Endothelial cell of umbilical vein (primary cell): ENCODE results near the gene GRID2. TPM values are rescaled to one million over a fixed set of nuclear protein-coding genes. Genes with fewer than 3 reads are reported as not detected.

Source experiments
- BruUV-seq: library from RNA; stranded (reverse); fragments of 400-500 nt; replicated peaks from 2 replicates; lab custom pipeline; 2021; lab: Mats Ljungman, UMichigan
- CTCF ChIA-PET: fragments of 300-600, 350-600 bp; sonication (Branson Sonifier 250); formaldehyde crosslinking; loops from one replicate; lab custom pipeline; 2021; ENCODE audit warnings: antibody characterized with exemption, inconsistent platforms; lab: Charles Lee
- POLR2A ChIA-PET: fragments of 300-600, 350-600 bp; sonication (Branson Sonifier 250); formaldehyde crosslinking; loops from one replicate; lab custom pipeline; 2021; ENCODE audit warnings: antibody characterized with exemption, inconsistent platforms; lab: Charles Lee
- DNase-seq: peaks from one replicate; pipeline ENCODE4 v3.0.0-alpha.2; 2011; ENCODE audit warnings: low read depth, low spot score
- FAIRE-seq: peaks from 2 replicates; lab custom pipeline; 2011; peaks lifted over from hg19 to GRCh38; lab: Jason Lieb, UNC
- H2AFZ ChIP-seq: 2 replicates; pipeline ENCODE4 v1.6.0; 2012; ENCODE audit warnings: low read depth, low read length, control low read depth, inconsistent platforms
- H3K27ac ChIP-seq: 2 replicates; pipeline ENCODE4 v1.5.1; 2011; ENCODE audit warnings: low read depth, mild to moderate bottlenecking, control low read depth, low read length, moderate library complexity; ENCODE audit not compliant: insufficient read depth
- H3K27me3 ChIP-seq, 2 experiments: 2 replicates each; pipeline versions ENCODE4 v1.6.0 to v1.6.1; 2011; ENCODE audit warnings: low read length in 2 of 2, mixed read lengths in 1 of 2; ENCODE audit not compliant: control insufficient read depth in 2 of 2, insufficient read depth in 2 of 2
- H3K36me3 ChIP-seq, 2 experiments: 2 replicates in 1 of 2; 3 replicates in 1 of 2; pipeline ENCODE4 v1.5.1; 2011; ENCODE audit warnings: low read length in 2 of 2, mild to moderate bottlenecking in 1 of 2, moderate library complexity in 1 of 2; ENCODE audit not compliant: control insufficient read depth in 2 of 2, insufficient read depth in 2 of 2; ENCODE audit errors: extremely low read depth in 1 of 2
- H3K4me1 ChIP-seq: 3 replicates; pipeline ENCODE4 v1.5.1; 2011; ENCODE audit warnings: mild to moderate bottlenecking, low read length; ENCODE audit not compliant: control insufficient read depth, insufficient read depth; ENCODE audit errors: extremely low read depth
- H3K4me2 ChIP-seq: 2 replicates; pipeline ENCODE4 v1.6.1; 2011; ENCODE audit warnings: low read length, control low read depth, mixed read lengths; ENCODE audit not compliant: insufficient read depth
- H3K4me3 ChIP-seq, 3 experiments: fragments of 200-600 bp in 1 of 3; sonication (generic), shearing (Covaris generic) in 1 of 3; replicated peaks in 1 of 3; 2 replicates each; pipeline ENCODE4 v1.5.1; 2011 to 2016; ENCODE audit warnings: control low read depth in 3 of 3, low read length in 3 of 3, mild to moderate bottlenecking in 2 of 3, inconsistent platforms in 1 of 3, low read depth in 1 of 3, moderate library complexity in 1 of 3; ENCODE audit not compliant: insufficient read depth in 1 of 3
- H3K79me2 ChIP-seq: 2 replicates; pipeline ENCODE4 v1.6.0; 2012; ENCODE audit warnings: low read length, inconsistent platforms; ENCODE audit not compliant: control insufficient read depth, insufficient read depth
- H3K9ac ChIP-seq: replicated peaks from 2 replicates; pipeline ENCODE3; 2011; ENCODE audit warnings: low read length, control low read depth; ENCODE audit not compliant: insufficient read depth; ENCODE audit errors: extremely low read depth
- H3K9me1 ChIP-seq: replicated peaks from 3 replicates; pipeline ENCODE4 v1.6.0; 2011; ENCODE audit warnings: mild to moderate bottlenecking, low read length; ENCODE audit not compliant: control insufficient read depth, insufficient read depth; ENCODE audit errors: extremely low read depth
- H3K9me3 ChIP-seq: replicated peaks from 2 replicates; pipeline ENCODE4 v1.5.1; 2012; ENCODE audit warnings: low read length, inconsistent platforms; ENCODE audit not compliant: control insufficient read depth, insufficient read depth
- H4K20me1 ChIP-seq: replicated peaks from 2 replicates; pipeline ENCODE3; 2011; ENCODE audit warnings: mild to moderate bottlenecking, low read length; ENCODE audit not compliant: control insufficient read depth, insufficient read depth; ENCODE audit errors: extremely low read depth
- EZH2 ChIP-seq: IDR thresholded peaks from 2 replicates; pipeline ENCODE4 v1.6.1; 2012; ENCODE audit warnings: borderline replicate concordance, low read depth, mild to moderate bottlenecking, moderate library complexity, low read length, inconsistent platforms; ENCODE audit not compliant: severe bottlenecking
- FOS ChIP-seq: IDR thresholded peaks from 2 replicates; pipeline ENCODE4 v1.6.1; 2011; ENCODE audit warnings: mild to moderate bottlenecking, low read length, moderate library complexity, borderline replicate concordance; ENCODE audit not compliant: insufficient read depth
- GATA2 ChIP-seq: IDR thresholded peaks from 2 replicates; pipeline ENCODE4 v1.7.0; 2011; ENCODE audit warnings: low read depth, mild to moderate bottlenecking, moderate library complexity, mixed read lengths, low read length; ENCODE audit not compliant: insufficient read length, insufficient read depth
- JUN ChIP-seq: IDR thresholded peaks from 2 replicates; pipeline ENCODE4 v1.6.1; 2011; ENCODE audit warnings: borderline replicate concordance, low read depth; ENCODE audit not compliant: insufficient read length, insufficient read depth
- MYC ChIP-seq: IDR thresholded peaks from one replicate; pipeline ENCODE4 v1.6.1; 2011; ENCODE audit warnings: mild to moderate bottlenecking, low read depth, low read length
- POLR2A ChIP-seq: IDR thresholded peaks from 2 replicates; pipeline ENCODE4 v1.6.1; 2012; ENCODE audit warnings: low read depth, mild to moderate bottlenecking, control low read depth, low read length
- POLR2AphosphoS5 ChIP-seq: IDR thresholded peaks from 2 replicates; pipeline ENCODE4 v1.6.1; 2012; ENCODE audit warnings: low read depth, mild to moderate bottlenecking, control low read depth, low read length, moderate library complexity; ENCODE audit not compliant: insufficient read depth
- dilution Hi-C: fragments of 300-500 bp; cut with MboI; formaldehyde crosslinking; loops from one replicate; pipeline ENCODE4 v1.15.0; 2019; ENCODE audit warnings: low sequenced_read_pairs; ENCODE audit not compliant: extremely low pct_ligation_motif_present
- intact Hi-C: fragments of 100-400 bp; cut with micrococcal nuclease; formaldehyde crosslinking; loops from one replicate; pipeline ENCODE4 v1.10.0; 2022
- polyA plus RNA-seq, 4 experiments: library from polyadenylated mRNA; depleted of rRNA in 3 of 4; stranded (reverse) in 3 of 4; unstranded in 1 of 4; fragments of >200 nt; gene quantifications; 2 replicates each; pipeline versions ENCODE4 v1.2.1 to v1.2.3, GENCODE V29; 2011 to 2012; ENCODE audit warnings: missing spikeins in 1 of 4
- total RNA-seq: library from RNA; stranded (reverse); gene quantifications from 2 replicates; pipeline ENCODE4 v1.2.3, GENCODE V29; 2021
- TF ChIP-seq, protein P1 (sequence below), 2 donors: IDR thresholded peaks; 1 replicate in 1 of 2; 2 replicates in 1 of 2; pipeline ENCODE4 v1.5.1; 2011; ENCODE audit warnings: low read length in 2 of 2, mild to moderate bottlenecking in 2 of 2, moderate library complexity in 2 of 2, control low read depth in 1 of 2, inconsistent platforms in 1 of 2, low read depth in 1 of 2; ENCODE audit not compliant: insufficient read depth in 1 of 2; ENCODE audit errors: extremely low read depth in 1 of 2
- TF ChIP-seq, protein P2 (sequence below): IDR thresholded peaks from 2 replicates; pipeline ENCODE4 v1.6.1; 2011; ENCODE audit not compliant: insufficient read depth, insufficient read length

GRID2 gene
- total and polyA plus RNA-seq, 2 donors (not counting 3 experiments of a cell fraction or from before 2014, with no cell fraction given) = not detected

DNA sequence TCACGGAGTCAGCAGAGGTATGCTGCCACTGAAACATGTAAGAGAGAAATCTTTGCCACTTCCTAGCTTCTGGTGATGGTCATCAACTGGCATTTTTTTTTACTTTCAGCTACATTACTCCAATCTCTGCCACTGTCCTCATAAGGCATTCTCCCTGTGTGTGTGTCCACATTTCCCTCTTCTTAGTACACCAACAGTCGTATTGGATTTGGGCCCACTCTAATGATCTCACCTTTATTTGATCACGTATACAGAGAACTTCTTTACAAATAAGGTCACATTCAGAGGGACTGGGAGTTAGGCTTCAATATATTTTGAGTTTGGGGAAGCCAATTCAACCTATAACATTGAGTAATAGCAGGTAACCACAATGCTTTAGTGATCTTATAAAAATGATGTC, 649.1 kb downstream of the GRID2 start:
- H3K27ac ChIP-seq = no peak overlapping the region
- no peaks in the 10 kb centered on the region for H3K4me1 ChIP-seq
- H3K79me2 ChIP-seq = no peaks in the 10 kb centered on the region
- no peaks in the 10 kb centered on the region for H3K9me1 ChIP-seq
- H4K20me1 ChIP-seq = no peaks in the 10 kb centered on the region
- H2AFZ ChIP-seq = no peak overlapping the region
- POLR2A ChIA-PET = no interaction called here
- H3K9me3 ChIP-seq = no peaks in the 10 kb centered on the region
- BruUV-seq = no TSS peak
- FAIRE-seq (no peak), DNase-seq (no peak)
- no peak for TF ChIP-seq GATA2
- dilution Hi-C loops (no loop called here), intact Hi-C loops (no loop called here)
- H3K27me3 ChIP-seq = no peaks in the 10 kb centered on the region
- no peaks in the 10 kb centered on the region for H3K36me3 ChIP-seq
- H3K4me2 ChIP-seq = no peak overlapping the region
- CTCF ChIA-PET = no interaction called here
- no peak overlapping the region for H3K9ac ChIP-seq
- H3K4me3 ChIP-seq = no peak overlapping the region

DNA sequence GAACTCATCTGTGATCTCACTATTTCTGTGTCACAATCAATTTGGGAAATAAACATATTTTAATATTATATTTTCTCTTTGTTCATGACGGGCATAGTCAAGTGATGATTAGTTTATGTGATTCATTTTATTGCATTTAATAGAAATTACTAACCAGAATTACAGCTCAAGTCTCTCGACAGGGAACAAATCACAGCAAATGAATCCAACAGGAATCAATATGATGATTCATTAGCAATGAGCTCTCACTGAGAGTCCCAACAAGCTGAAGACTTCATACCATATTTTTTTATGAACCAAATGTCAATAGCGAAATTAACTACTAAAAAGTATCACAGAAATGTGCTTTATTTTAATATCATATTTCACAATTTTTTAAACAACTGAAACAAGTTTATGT, 649.7 kb downstream of the GRID2 start:
- POLR2A ChIA-PET = no interaction called here
- intact Hi-C loops = no loop called here
- no peak for FAIRE-seq

More for the DNA sequence above, 649.7 kb downstream of the GRID2 start:
- no peaks in the 10 kb centered on the region for H4K20me1 ChIP-seq
- CTCF ChIA-PET = no interaction called here
- H3K9me1 ChIP-seq = no peaks in the 10 kb centered on the region
- H3K9ac ChIP-seq = no peak overlapping the region
- H3K79me2 ChIP-seq = no peaks in the 10 kb centered on the region
- no peaks in the 10 kb centered on the region for H3K4me1 ChIP-seq
- TF ChIP-seq MYC (no peak), FOS (no peak), POLR2AphosphoS5 (no peak), JUN (no peak), GATA2 (no peak), EZH2 (no peak), POLR2A (no peak)
- TF ChIP-seq, protein P1, sequence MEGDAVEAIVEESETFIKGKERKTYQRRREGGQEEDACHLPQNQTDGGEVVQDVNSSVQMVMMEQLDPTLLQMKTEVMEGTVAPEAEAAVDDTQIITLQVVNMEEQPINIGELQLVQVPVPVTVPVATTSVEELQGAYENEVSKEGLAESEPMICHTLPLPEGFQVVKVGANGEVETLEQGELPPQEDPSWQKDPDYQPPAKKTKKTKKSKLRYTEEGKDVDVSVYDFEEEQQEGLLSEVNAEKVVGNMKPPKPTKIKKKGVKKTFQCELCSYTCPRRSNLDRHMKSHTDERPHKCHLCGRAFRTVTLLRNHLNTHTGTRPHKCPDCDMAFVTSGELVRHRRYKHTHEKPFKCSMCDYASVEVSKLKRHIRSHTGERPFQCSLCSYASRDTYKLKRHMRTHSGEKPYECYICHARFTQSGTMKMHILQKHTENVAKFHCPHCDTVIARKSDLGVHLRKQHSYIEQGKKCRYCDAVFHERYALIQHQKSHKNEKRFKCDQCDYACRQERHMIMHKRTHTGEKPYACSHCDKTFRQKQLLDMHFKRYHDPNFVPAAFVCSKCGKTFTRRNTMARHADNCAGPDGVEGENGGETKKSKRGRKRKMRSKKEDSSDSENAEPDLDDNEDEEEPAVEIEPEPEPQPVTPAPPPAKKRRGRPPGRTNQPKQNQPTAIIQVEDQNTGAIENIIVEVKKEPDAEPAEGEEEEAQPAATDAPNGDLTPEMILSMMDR (IDR thresholded peaks at IDR 0.05; ENCODE audit: extremely low read depth in 1 of 2, insufficient read depth in 1 of 2, low read depth in 1 of 2, low read length in 2 of 2) = no peak
- TF ChIP-seq, protein P2, sequence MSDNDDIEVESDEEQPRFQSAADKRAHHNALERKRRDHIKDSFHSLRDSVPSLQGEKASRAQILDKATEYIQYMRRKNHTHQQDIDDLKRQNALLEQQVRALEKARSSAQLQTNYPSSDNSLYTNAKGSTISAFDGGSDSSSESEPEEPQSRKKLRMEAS = no peak
- no peaks in the 10 kb centered on the region for H3K27me3 ChIP-seq
- H3K4me3 ChIP-seq = no peak overlapping the region
- no TSS peak for BruUV-seq
- H3K27ac ChIP-seq = no peak overlapping the region
- dilution Hi-C loops = no loop called here
- H3K36me3 ChIP-seq = no peaks in the 10 kb centered on the region
- no peak overlapping the region for H3K4me2 ChIP-seq
- no peak overlapping the region for H2AFZ ChIP-seq
- DNase-seq = no peak
- no peaks in the 10 kb centered on the region for H3K9me3 ChIP-seq
